Measurements from ENCODE around the gene TBC1D22A. TPM values are rescaled to one million over a fixed set of nuclear protein-coding genes. Genes with fewer than 3 reads are reported as not detected.

The TBC1D22A gene
- total RNA-seq, 1 donor from 2014 or later = 28.9 TPM

GRCh38 chr22:47018010-47018910 lies 255.8 kb downstream of the TBC1D22A start:
- Mint-ChIP-seq H3K4me3 (ENCODE audit: unreplicated experiment) (no peak overlapping the region), H3K36me3 (ENCODE audit: unreplicated experiment) (peaks cover under 1% of the 10 kb centered on the region), H3K27me3 (ENCODE audit: unreplicated experiment) (no peaks in the 10 kb centered on the region), H3K9me3 (ENCODE audit: unreplicated experiment) (no peaks in the 10 kb centered on the region), H3K27ac (ENCODE audit: unreplicated experiment) (no peak overlapping the region), H3K4me1 (ENCODE audit: unreplicated experiment) (no peaks in the 10 kb centered on the region)
- TF ChIP-seq CTCF (IDR thresholded peaks at IDR 0.05) = no peak
- DNase-seq (ENCODE audit: extremely low spot score, unreplicated experiment) = no peak

DNA sequence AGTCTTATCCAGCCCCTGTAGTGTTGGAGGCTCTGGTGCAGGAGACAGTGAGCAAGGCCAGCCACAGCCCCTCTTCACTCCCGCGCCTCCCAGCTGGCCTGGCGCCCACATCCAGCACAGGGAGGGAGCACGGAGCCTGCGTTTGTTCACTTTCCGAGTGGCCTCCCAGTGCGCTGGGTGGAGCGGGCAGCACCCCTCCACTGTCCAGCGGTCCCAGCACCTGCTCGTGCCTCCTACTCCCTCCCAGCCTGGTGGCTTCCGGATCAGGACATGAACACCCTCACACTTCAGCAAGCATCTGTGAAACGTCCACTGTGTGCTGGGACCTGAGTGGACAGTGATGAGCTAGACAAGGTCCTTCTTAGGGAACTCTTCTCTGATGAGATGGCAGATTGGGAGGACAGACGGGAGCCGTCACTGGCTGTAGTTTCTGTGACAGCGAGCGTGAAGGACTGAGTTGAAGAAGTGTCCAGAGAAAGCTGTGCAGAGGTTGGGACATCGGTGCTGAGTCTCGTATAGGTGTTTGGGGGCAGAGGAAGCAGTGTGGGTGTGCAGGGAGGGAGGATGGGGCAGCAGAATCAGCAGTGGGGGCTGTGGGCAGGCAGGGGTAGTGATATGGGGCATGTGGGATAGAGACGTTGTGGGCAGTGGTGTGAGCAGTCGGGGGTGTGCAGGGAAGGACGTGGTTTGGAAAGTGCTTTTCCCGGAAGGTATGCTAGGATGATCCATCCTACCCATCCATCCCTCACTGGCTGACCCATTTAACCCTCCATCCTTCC lies 256.8 kb downstream of the TBC1D22A start:
- Mint-ChIP-seq H3K27me3 (ENCODE audit: unreplicated experiment) (no peaks in the 10 kb centered on the region), H3K36me3 (ENCODE audit: unreplicated experiment) (peaks cover 8% of the 10 kb centered on the region), H3K4me1 (ENCODE audit: unreplicated experiment) (no peaks in the 10 kb centered on the region), H3K9me3 (ENCODE audit: unreplicated experiment) (no peaks in the 10 kb centered on the region), H3K27ac (ENCODE audit: unreplicated experiment) (no peak overlapping the region), H3K4me3 (ENCODE audit: unreplicated experiment) (no peak overlapping the region)
- no peak for DNase-seq (ENCODE audit: extremely low spot score, unreplicated experiment)
- TF ChIP-seq CTCF (IDR thresholded peaks at IDR 0.05) = no peak

DNA sequence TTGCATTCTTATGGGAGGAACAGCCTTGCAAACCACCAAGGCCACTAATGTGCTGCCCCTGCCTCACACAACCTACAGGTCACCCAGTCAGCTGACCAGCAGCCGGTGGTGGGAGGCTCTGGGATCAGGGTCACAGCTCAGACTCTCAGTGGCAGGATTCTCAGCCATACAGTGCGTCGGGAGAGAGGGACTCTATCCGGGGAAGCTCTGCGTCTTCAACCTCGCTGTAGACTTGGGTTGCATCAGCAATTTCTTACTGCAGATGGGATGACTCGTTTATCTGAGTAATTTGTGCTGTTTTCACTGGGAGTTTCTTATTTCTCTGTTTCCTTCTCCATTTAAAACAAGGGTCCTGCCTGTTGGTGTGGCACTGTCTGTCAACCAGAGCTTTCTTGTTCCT lies 257.7 kb downstream of the TBC1D22A start:
- no peaks in the 10 kb centered on the region for H3K4me1 Mint-ChIP-seq (ENCODE audit: unreplicated experiment)
- peaks cover 8% of the 10 kb centered on the region for H3K36me3 Mint-ChIP-seq (ENCODE audit: unreplicated experiment)
- no peak for DNase-seq (ENCODE audit: extremely low spot score, unreplicated experiment)
- no peak overlapping the region for H3K27ac Mint-ChIP-seq (ENCODE audit: unreplicated experiment)
- TF ChIP-seq CTCF (IDR thresholded peaks at IDR 0.05) = no peak
- no peak overlapping the region for H3K4me3 Mint-ChIP-seq (ENCODE audit: unreplicated experiment)
- H3K9me3 Mint-ChIP-seq (ENCODE audit: unreplicated experiment) = no peaks in the 10 kb centered on the region
- no peaks in the 10 kb centered on the region for H3K27me3 Mint-ChIP-seq (ENCODE audit: unreplicated experiment)

DNA sequence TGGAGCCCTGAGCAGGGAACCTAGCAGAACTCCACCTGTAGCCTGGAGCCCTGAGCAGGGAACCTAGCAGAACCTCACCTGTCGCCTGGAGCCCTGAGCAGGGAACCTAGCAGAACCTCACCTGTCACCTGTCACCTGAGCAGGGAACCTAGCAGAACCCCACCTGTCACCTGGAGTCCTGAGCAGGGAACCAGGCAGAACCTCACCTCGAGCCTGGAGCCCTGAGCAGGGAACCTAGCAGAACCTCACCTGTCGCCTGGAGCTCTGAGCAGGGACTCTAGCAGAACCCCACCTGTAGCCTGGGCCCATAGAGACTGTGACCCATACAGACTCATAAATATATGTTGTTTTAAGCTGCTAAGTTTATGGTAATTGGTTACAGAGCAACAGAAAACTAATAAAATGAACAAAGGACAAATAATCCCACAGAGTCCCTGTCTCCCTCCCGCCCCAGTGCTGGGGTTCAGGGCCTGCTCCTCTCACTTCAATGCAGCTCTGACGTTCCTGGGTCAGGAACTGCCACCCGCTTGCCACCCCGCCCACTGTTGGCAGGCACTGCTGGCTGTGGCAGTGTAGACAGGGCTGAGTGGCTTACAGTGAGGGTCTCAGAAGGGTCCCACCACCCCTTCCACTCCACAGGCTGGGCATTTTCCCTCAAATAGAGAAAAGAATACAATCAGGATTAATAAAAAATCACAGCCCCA lies 259.1 kb downstream of the TBC1D22A start:
- Mint-ChIP-seq H3K36me3 (ENCODE audit: unreplicated experiment) (peaks cover 8% of the 10 kb centered on the region), H3K27me3 (ENCODE audit: unreplicated experiment) (no peaks in the 10 kb centered on the region), H3K9me3 (ENCODE audit: unreplicated experiment) (no peaks in the 10 kb centered on the region), H3K27ac (ENCODE audit: unreplicated experiment) (no peak overlapping the region), H3K4me1 (ENCODE audit: unreplicated experiment) (no peaks in the 10 kb centered on the region), H3K4me3 (ENCODE audit: unreplicated experiment) (no peak overlapping the region)
- no peak for TF ChIP-seq CTCF (IDR thresholded peaks at IDR 0.05)
- no peak for DNase-seq (ENCODE audit: extremely low spot score, unreplicated experiment)

All from osteocyte (in vitro differentiated cells).